Hindlimb muscle (tissue), 1 donor: Measurements from ENCODE around the gene UHRF2. TPM values are rescaled to one million over a fixed set of nuclear protein-coding genes. Genes with fewer than 3 reads are reported as not detected.
"Not testable (repeated sequence)": the region's sequence is repeated elsewhere in the genome, so short reads cannot be mapped to it uniquely, and the experiment has no call there.

Experiments
- DNase-seq: peaks from one replicate; pipeline ENCODE4 v3.0.0-alpha.2; 2013
- polyA plus RNA-seq: library from polyadenylated mRNA; unstranded; fragments of 120-200 nt; gene quantifications from one replicate; pipeline ENCODE4 v1.2.1, GENCODE V29; 2013; ENCODE audit not compliant: insufficient read length

The UHRF2 gene
- polyA plus RNA-seq, 1 donor = 35.8 TPM

DNA sequence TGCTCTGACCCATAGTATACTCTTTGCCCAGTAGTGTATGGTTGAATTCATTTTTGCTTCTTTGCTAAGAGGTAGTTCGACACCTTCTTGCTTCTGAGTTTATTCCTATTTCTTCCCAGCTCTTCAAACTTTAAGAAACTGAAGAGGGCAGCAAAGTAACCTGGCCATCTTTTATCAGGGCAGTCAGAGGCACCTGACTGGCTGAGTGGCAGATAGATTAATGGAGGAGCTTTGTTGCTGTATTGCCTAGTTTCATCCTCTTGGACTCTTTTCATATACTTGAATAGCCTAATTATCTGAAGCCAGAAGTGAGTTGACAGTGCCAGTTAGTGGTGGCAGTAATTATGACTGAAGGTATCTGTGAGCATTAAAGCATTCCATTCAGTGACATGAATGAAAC lies 82.5 kb downstream of the UHRF2 start:
- no peak for DNase-seq

DNA sequence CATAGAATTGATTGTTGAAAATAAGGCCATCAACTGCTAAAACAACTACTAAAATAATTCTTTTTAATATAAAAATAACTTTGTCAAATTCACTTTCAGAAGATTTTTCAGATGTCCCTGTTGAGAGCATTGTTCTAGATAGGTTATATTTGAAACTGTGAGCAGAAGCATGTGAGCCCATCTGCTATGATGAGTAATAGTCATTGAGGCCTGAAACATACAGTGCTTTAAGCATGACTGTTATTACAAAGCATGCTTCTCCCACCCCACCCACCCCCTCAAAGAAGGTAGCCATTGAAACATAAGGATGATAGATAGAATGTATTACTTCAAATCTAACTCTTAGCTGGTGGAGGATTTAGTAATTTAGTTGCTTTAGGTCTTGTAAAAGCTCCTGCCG lies 86.0 kb downstream of the UHRF2 start:
- DNase-seq = no peak

- no peak for DNase-seq
These were observed 88.7 kb downstream of the UHRF2 start for GRCh38 chr9:6501526-6502210.

DNA sequence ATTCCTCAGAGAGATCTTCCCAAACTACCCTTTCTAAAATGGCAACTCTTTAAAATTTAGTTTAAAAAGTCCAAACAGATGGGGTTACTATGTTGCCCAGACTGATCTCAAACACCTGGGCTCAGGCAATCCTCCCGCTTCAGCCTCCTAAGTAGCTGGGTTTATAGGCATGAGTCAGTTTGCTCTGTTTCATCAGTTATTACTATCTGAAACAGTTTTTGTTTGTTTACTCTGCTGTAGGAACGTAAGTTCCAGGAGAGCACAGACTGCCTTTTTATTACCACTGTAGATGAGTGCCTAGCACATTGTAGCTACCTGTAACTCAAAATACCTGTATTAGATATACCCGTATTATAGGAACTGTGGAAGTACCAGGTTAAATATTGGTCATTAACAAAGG lies 89.4 kb downstream of the UHRF2 start:
- no peak for DNase-seq

- no peak for DNase-seq
These were observed 93.6 kb downstream of the UHRF2 start for GRCh38 chr9:6506571-6506970.

DNA sequence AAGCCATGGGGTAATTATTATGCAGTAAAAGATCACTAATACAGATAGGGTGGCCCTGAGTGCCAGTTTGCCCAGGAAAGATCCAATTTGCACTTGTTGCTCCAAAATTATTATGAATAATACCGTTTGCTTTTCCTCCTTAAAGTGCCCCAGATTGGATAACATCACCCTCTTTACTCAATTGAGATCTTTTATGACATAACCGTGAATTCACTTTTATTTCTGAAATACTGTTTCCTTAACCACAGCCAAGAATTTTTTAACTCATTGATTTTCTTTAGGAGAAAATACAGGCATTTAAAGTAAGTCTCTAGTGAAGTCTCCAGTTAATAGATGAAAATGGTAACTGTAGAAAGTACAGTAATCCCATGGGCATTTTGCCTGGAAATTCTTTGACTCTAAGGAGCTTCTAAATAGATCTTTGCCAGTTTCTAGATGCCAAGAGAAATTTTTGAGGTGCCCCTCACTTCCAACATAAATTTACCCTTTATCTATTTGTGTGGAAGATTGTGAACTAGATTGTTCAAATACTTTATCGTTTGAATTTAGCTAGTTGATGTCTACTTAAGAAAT lies 99.2 kb downstream of the UHRF2 start:
- no peak for DNase-seq

DNA sequence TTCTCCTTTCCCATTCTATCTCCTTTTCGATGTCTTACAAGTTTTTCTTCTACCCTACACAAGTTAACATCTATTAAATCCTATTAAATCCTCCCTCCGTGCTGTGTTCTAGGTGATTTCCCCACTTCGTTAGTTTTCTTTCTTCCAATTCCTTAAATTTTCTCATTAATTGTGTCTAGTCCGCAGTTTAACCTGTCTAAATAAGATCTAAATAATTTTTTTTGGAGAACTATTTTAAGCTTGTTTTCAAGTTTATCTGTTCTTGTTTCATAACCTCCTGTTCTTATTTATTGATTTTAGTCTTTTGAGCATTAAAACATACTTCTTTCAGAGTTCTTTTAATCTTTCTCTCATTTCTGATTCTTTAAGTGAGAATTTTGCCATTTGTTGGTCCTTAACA lies 109.3 kb downstream of the UHRF2 start:
- DNase-seq = no peak

- DNase-seq = no peak
These were observed 112.5 kb downstream of the UHRF2 start for GRCh38 chr9:6525326-6526045.

DNA sequence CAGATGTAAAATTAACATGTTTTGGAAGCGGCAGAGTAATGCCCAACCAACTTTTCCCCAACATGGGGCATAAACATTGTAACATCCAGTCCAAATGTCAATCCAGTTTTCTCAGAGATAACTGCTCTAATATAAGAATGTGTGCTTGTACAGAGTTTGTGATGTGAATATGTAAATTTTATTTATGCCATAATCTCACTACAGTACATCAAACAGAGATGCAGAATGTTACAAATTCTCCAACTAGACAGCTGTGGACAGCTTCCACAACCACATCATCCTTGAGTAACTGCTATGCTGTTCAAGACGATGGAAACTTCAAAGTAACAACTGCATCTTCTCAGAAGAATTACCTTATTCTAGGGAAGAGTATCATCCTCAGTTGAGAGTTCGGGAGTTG lies 122.6 kb downstream of the UHRF2 start:
- no peak for DNase-seq

GRCh38 chr9:6538666-6539071 lies 125.7 kb downstream of the UHRF2 start:
- no peak for DNase-seq

DNA sequence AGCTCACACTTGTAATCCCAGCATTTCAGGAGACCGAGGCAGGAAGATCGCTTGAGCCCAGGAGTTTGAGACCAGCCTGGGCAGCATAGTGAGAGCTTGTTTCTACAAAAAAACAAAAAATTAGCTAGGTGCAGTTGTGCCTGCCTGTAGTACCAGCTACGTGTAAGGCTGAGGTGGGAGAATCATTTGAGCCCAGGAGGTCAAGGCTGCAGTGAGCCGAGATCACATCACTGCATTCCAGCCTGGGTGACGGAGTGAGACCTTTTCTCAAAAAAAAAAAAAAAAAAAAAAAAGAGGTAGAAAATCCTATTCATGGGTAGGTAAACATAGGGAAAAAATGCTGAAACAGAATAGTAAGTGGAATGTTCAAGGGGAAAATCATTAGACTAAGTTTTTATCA lies 129.6 kb downstream of the UHRF2 start:
- not testable (repeated sequence) for DNase-seq

- DNase-seq = no peak
These were observed 130.2 kb downstream of the UHRF2 start for GRCh38 chr9:6543204-6543603.

GRCh38 chr9:6545017-6545691 lies 132.2 kb downstream of the UHRF2 start:
- DNase-seq = no peak

DNA sequence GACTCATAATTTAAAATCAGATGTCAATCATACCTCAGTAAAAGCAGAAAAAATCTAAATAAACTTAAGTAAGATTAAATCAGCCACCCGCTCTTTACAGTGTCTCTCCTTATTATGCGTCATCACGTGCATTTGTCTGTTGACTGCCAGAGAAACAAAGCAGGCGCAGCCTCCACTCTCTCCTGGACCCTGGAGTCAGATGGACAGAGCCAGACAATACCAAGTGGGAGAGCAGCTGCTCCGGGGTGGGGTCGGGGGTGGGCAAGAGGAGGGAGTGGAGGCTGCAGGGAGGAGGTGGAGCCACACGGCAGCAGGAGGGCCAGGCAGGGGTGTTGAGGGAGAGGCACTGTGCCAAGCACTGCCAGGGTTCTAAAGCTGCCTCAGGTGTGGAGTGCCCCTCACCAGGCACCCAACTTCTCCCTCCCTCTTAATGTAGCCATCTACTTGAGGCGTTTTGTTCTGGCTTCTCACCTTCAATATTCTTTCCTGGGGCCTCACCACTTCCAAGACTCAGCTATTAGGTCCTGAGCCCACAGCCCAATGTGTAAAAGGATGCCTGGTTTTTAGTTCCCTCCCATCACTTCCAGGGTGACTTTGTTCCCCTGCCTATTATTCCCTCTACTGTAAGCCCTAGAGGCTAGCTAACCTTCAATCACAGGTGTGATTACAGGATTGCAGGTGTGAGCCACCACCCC lies 136.3 kb downstream of the UHRF2 start:
- no peak for DNase-seq

DNA sequence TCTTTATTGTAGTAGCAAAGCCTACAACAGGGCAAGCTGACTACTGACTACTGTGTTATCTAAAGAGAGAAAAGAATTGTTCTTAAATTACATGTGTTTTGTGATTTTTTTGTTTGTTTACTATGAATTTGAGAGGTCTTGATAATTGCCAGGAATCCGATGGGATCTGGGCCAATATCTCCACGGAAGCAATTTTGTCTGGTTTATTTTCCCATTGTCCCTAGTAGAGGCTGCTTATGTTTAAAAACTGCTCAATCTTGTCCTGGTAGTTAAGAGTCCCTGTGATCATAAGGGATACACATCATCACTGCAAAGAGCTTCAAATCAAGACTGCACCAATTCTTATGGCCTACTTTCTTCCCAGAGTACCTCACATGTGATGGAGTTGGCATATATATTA lies 138.1 kb downstream of the UHRF2 start:
- no peak for DNase-seq

DNA sequence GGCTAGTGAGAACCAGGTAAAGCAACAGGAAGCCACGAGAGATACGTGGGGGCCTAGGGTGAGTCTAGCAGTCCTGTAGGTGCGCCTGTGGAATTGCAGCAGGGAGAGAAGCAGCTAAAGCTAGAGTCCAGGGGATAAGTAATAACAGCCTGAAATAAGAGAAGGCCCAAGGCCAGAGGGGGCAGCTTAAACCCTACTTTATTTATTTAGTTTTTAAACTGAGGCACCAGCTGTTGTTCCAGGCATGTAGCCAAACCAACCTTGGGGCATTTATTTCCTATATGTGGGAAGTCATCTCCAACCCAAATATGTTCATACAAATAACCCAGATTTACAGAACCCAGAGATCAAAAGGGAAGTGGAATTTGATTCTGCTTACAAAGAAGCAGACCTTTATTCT lies 139.0 kb downstream of the UHRF2 start:
- DNase-seq = no peak

- peak; percentile 29 for DNase-seq
These were observed 139.6 kb downstream of the UHRF2 start for GRCh38 chr9:6552498-6553121.

- DNase-seq = peak; percentile 38
These were observed 140.9 kb downstream of the UHRF2 start for GRCh38 chr9:6553866-6554265.
